ENCODE data around the gene NFAM1.

DNA sequence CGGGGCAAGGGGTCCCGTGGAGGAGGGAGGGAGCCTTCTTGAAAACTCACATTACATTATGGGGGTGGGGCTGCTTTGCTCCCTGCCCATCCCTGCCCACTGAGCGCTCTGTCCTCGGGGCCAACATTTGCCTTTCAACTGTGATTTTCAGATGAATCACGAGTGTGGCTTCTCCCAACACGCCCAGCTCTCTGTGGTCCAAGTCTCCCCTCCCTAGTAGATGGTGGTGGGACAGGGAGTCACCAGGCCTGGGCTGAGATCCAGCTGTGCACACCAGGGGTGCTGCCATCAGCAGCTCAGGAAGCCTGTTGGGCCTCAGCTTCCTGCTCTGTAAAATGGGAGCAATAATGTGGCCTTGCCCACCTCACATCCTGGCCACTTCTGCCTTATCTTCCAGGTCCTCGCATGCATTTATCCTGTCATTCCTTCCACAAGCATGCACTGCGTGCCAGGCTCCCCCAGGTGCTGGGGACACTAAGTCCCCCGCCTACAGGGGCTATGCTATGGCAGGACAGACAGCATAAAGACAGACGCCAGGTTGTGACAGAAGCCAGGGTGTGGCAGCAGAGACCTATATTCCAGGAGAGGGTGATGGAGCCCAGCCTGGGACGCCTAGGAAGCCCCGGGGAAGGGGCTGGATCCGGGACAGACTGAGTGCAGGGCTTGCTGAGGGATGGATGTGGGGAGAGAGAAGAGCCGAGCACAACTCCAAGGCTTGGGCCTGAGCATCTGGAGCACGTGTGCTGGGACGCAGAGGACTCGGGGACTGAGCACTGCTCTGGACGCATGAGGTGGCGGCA is 30.5 kb downstream of the NFAM1 start:
- TF ChIP-seq, protein P1, sequence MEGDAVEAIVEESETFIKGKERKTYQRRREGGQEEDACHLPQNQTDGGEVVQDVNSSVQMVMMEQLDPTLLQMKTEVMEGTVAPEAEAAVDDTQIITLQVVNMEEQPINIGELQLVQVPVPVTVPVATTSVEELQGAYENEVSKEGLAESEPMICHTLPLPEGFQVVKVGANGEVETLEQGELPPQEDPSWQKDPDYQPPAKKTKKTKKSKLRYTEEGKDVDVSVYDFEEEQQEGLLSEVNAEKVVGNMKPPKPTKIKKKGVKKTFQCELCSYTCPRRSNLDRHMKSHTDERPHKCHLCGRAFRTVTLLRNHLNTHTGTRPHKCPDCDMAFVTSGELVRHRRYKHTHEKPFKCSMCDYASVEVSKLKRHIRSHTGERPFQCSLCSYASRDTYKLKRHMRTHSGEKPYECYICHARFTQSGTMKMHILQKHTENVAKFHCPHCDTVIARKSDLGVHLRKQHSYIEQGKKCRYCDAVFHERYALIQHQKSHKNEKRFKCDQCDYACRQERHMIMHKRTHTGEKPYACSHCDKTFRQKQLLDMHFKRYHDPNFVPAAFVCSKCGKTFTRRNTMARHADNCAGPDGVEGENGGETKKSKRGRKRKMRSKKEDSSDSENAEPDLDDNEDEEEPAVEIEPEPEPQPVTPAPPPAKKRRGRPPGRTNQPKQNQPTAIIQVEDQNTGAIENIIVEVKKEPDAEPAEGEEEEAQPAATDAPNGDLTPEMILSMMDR (conservative IDR thresholded peaks at IDR 0.05; ENCODE audit: low read depth, low read length), result no peak
- no peak for TF ChIP-seq EZH2 (IDR thresholded peaks at IDR 0.05; ENCODE audit: borderline replicate concordance, low read depth, low read length, poor library complexity, severe bottlenecking)

Measured in A673 (cell line).